Measurements from ENCODE around the gene FNDC3B.

Gene FNDC3B

DNA sequence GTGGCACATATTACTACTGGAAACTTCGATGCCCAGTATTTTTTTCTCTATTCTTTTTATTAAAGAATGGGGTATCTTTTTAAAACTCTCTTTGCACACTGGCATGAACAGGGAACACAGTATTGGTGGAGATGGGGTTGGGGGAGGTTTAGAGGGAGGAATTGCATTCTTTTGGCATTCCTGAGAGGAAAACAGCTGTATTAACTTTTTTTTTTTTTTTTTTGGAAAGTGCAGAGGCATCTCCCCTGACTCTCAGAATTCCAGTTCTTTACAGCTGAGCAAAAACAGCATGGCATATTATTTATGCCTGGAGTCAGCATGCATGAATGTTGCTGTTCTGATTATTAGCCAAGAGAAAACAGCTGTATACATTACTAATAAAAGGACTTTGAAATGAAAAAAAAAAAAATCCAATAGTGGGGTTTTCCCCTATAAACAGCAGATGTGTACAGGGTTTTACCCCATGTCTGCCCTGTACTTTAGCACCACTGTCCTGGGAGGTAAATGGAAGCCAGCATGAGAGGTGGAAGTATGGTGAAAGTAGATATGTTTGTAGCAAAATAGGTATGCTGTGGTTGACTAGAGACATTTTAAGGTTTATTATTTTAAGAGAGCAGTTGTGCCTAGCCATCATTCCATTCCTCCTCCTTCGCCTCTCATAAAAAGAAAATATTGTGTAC lies 132.2 kb downstream of the FNDC3B start:
- no peaks in the 10 kb centered on the region for H3K79me2 ChIP-seq (ENCODE audit: low read length)
- no peak overlapping the region for H3K27ac ChIP-seq (ENCODE audit: low read length)
- no peak overlapping the region for H3K9ac ChIP-seq (ENCODE audit: low read length)
- TF ChIP-seq, protein P1, sequence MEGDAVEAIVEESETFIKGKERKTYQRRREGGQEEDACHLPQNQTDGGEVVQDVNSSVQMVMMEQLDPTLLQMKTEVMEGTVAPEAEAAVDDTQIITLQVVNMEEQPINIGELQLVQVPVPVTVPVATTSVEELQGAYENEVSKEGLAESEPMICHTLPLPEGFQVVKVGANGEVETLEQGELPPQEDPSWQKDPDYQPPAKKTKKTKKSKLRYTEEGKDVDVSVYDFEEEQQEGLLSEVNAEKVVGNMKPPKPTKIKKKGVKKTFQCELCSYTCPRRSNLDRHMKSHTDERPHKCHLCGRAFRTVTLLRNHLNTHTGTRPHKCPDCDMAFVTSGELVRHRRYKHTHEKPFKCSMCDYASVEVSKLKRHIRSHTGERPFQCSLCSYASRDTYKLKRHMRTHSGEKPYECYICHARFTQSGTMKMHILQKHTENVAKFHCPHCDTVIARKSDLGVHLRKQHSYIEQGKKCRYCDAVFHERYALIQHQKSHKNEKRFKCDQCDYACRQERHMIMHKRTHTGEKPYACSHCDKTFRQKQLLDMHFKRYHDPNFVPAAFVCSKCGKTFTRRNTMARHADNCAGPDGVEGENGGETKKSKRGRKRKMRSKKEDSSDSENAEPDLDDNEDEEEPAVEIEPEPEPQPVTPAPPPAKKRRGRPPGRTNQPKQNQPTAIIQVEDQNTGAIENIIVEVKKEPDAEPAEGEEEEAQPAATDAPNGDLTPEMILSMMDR (IDR thresholded peaks at IDR 0.05; ENCODE audit: low read depth, low read length) = no peak
- no peak for TF ChIP-seq EZH2phosphoT487 (IDR thresholded peaks at IDR 0.05; ENCODE audit: low read depth)
- no peak overlapping the region for H2AFZ ChIP-seq (ENCODE audit: low read depth, low read length)
- H3K9me3 ChIP-seq (ENCODE audit: insufficient read depth, low read length) = no peaks in the 10 kb centered on the region
- H3K27me3 ChIP-seq (ENCODE audit: low read depth, low read length) = no peaks in the 10 kb centered on the region
- H3K4me2 ChIP-seq (ENCODE audit: low read length) = no peak overlapping the region
- H3K36me3 ChIP-seq (replicated peaks; ENCODE audit: low read depth, low read length) = no peaks in the 10 kb centered on the region
- peaks cover 4% of the 10 kb centered on the region; the same call in 1 of the 2 replicates for H4K20me1 ChIP-seq (ENCODE audit: insufficient read depth, low read length)
- peaks cover 13% of the 10 kb centered on the region for H3K4me1 ChIP-seq (ENCODE audit: low read length)
- no peak overlapping the region for H3K4me3 ChIP-seq (ENCODE audit: low read length)

DNA sequence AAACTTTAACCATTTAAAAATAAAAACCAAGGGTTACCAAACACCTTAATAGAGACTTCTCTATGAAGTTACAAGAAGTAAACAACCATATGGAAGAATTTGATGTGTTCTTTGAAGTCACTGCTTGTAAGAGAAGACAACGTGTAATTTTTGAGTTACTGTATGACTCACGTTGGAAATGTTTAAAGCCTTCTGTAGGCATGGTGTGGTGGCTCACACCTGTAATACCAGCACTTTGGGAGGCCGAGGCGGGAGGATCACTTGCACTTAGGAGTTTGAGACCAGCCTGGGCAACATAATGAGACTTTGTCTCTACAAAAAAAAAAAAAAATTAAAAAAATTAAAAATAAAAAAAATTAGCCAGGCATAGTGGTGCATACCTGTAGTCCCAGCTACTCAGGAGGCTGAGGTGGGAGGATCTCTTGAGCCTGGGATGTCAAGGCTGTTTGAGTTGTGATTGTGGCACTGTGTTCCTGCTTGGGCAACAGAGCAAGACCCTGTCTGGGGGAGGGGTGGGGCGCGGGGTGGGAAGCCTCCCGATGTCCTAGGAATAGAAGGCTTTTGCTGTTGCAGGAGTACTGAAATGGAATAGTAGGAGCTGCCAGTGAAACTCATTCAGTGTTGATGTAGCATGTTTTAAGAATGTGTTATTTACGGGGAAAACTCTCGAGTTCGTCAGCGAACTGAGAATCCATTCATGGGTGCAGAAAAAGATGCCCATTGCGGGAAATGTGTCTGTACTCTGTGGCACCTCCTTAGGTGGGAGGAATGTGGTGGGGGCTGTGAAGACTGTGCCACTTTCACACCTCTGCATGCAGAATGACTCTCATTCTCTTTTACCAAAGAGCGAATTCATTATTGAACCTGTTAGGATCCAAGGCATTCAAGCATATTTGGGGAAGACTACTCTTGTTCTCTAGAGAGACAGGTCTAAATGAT lies 134.2 kb downstream of the FNDC3B start:
- no peak overlapping the region for H3K27ac ChIP-seq (ENCODE audit: low read length)
- H3K79me2 ChIP-seq (ENCODE audit: low read length) = no peaks in the 10 kb centered on the region
- H3K9me3 ChIP-seq (ENCODE audit: insufficient read depth, low read length) = no peaks in the 10 kb centered on the region
- no peaks in the 10 kb centered on the region for H3K27me3 ChIP-seq (ENCODE audit: low read depth, low read length)
- H3K4me2 ChIP-seq (ENCODE audit: low read length) = no peak overlapping the region
- H2AFZ ChIP-seq (ENCODE audit: low read depth, low read length) = no peak overlapping the region
- H4K20me1 ChIP-seq (ENCODE audit: insufficient read depth, low read length) = peaks cover 4% of the 10 kb centered on the region; the same call in 1 of the 2 replicates
- no peak overlapping the region for H3K9ac ChIP-seq (ENCODE audit: low read length)
- no peak for TF ChIP-seq EZH2phosphoT487 (IDR thresholded peaks at IDR 0.05; ENCODE audit: low read depth)
- TF ChIP-seq, protein P1 (IDR thresholded peaks at IDR 0.05; ENCODE audit: low read depth, low read length) = no peak
- H3K4me1 ChIP-seq (ENCODE audit: low read length) = peaks cover 13% of the 10 kb centered on the region
- no peaks in the 10 kb centered on the region for H3K36me3 ChIP-seq (replicated peaks; ENCODE audit: low read depth, low read length)
- H3K4me3 ChIP-seq (ENCODE audit: low read length) = no peak overlapping the region

DNA sequence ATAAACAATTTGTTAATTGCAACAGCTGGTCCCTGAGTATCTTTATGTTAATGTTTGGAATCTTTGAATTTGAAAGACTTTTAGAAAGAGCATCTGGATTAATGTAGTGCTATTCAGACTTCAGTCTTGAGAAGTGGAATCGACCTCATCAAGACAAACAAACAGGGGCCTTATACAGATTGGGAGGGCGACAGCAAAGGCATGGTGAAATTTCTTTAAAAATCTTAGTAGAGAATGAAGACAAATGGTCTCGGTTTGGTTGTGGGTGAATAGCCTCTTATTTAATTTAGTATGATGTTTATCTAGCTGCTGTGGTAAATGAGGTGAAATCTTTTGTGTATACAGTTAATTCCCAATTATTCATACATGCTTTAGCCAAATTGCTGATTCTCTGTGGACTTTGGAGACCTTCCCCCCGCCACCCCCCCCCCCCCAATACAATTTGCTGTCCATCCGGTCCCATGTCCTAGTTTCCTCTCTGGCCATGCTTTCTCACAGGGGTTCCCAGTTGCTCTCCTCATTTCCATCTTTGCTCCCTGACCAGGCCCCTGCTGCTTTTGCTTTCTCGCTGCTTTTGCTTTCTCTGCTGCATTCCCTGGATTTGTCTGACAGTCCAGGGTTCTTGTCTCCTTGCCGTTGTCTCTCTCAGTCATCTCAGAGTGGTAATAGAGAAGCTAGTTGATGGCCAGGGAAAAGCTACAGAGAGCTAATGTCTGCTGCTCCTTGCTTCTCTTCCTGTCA lies 135.3 kb downstream of the FNDC3B start:
- H3K4me3 ChIP-seq (ENCODE audit: low read length) = no peak overlapping the region
- peaks cover 4% of the 10 kb centered on the region; the same call in 1 of the 2 replicates for H4K20me1 ChIP-seq (ENCODE audit: insufficient read depth, low read length)
- H3K9me3 ChIP-seq (ENCODE audit: insufficient read depth, low read length) = no peaks in the 10 kb centered on the region
- H2AFZ ChIP-seq (ENCODE audit: low read depth, low read length) = no peak overlapping the region
- H3K9ac ChIP-seq (ENCODE audit: low read length) = no peak overlapping the region
- H3K27me3 ChIP-seq (ENCODE audit: low read depth, low read length) = no peaks in the 10 kb centered on the region
- H3K4me1 ChIP-seq (ENCODE audit: low read length) = peaks cover 13% of the 10 kb centered on the region
- TF ChIP-seq, protein P1 (IDR thresholded peaks at IDR 0.05; ENCODE audit: low read depth, low read length) = no peak
- H3K79me2 ChIP-seq (ENCODE audit: low read length) = no peaks in the 10 kb centered on the region
- no peak overlapping the region for H3K27ac ChIP-seq (ENCODE audit: low read length)
- no peaks in the 10 kb centered on the region for H3K36me3 ChIP-seq (replicated peaks; ENCODE audit: low read depth, low read length)
- H3K4me2 ChIP-seq (ENCODE audit: low read length) = no peak overlapping the region

DNA sequence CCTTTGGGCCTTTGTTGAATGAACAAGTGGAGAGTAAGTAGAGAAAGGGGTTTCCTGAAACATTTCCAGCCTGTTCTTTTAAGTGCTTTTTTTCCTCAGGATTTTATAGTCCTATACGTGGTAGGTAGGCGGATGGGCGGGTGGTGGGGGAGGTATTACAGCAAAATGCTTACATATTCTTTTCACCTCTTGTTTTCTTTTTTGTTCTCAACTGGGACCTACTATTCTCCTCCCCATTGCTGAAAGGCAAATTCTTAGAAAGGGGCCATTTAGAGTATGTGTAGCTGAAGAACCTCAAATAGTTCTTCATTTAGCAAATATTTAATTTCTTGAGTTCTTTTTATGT lies 135.8 kb downstream of the FNDC3B start:
- Histone ChIP-seq H3K4me2 (ENCODE audit: low read length) (no peak overlapping the region), H4K20me1 (ENCODE audit: insufficient read depth, low read length) (peaks cover 4% of the 10 kb centered on the region; the same call in 1 of the 2 replicates), H3K79me2 (ENCODE audit: low read length) (no peaks in the 10 kb centered on the region), H3K9ac (ENCODE audit: low read length) (no peak overlapping the region), H2AFZ (ENCODE audit: low read depth, low read length) (no peak overlapping the region), H3K4me3 (ENCODE audit: low read length) (no peak overlapping the region), H3K36me3 (replicated peaks; ENCODE audit: low read depth, low read length) (no peaks in the 10 kb centered on the region), H3K27ac (ENCODE audit: low read length) (no peak overlapping the region), H3K9me3 (ENCODE audit: insufficient read depth, low read length) (no peaks in the 10 kb centered on the region), H3K27me3 (ENCODE audit: low read depth, low read length) (no peaks in the 10 kb centered on the region), H3K4me1 (ENCODE audit: low read length) (peaks cover 13% of the 10 kb centered on the region)
- TF ChIP-seq, protein P1 (IDR thresholded peaks at IDR 0.05; ENCODE audit: low read depth, low read length) = no peak

Measured in OCI-LY3 (cell line).